ENCODE data around the gene TUBB2B. TPM values are rescaled to one million over a fixed set of nuclear protein-coding genes. Genes with fewer than 3 reads are reported as not detected.

The TUBB2B gene
- total and polyA plus RNA-seq, 2 experiments from 2014 or later: 355 to 794 TPM

- no peaks in the 10 kb centered on the region for H3K27me3 ChIP-seq (ENCODE audit: insufficient read depth)
- Mint-ChIP-seq H3K4me3 (no peak overlapping the region; the same call in 2 of the 3 replicates), H3K36me3 (ENCODE audit: low read depth) (no peaks in the 10 kb centered on the region), H3K27me3 (ENCODE audit: insufficient read depth, low read depth, poor library complexity) (peaks cover 6% of the 10 kb centered on the region), H3K9me3 (no peaks in the 10 kb centered on the region), H3K4me1 (peaks cover 34% of the 10 kb centered on the region), H3K27ac (no peak overlapping the region)
- H3K9me2 ChIP-seq (ENCODE audit: insufficient read depth): no peaks in the 10 kb centered on the region; the same call in 1 of the 2 replicates
- H3K79me2 ChIP-seq (replicated peaks; ENCODE audit: insufficient read depth): no peaks in the 10 kb centered on the region
- H3K4me1 ChIP-seq (ENCODE audit: insufficient read depth): peaks cover 12% of the 10 kb centered on the region
- TF ChIP-seq CTCF (conservative IDR thresholded peaks at IDR 0.05; ENCODE audit: low read depth in 2 of 2): peak; percentile 63 to 72
- TF ChIP-seq JUNB (IDR thresholded peaks at IDR 0.05; ENCODE audit: unreplicated experiment): no peak
- no peaks in the 10 kb centered on the region for H4K20me1 ChIP-seq (replicated peaks; ENCODE audit: insufficient read depth)
- H3K4me3 ChIP-seq: no peak overlapping the region
- DNase-seq (ENCODE audit: low spot score) (peak; percentile 53), ATAC-seq (no peak)
- H2AFZ ChIP-seq: no peak overlapping the region
- H3K36me3 ChIP-seq (ENCODE audit: insufficient read depth): no peaks in the 10 kb centered on the region
- peaks cover 7% of the 10 kb centered on the region for H3F3A ChIP-seq (replicated peaks; ENCODE audit: low read depth)
- H3K27ac ChIP-seq (ENCODE audit: low read depth): no peak overlapping the region
- H3K4me2 ChIP-seq: no peak overlapping the region
Observed at GRCh38 chr6:3206339-3207015, 21.0 kb downstream of the TUBB2B start.

GRCh38 chr6:3205913-3206312 lies 21.5 kb downstream of the TUBB2B start:
- Mint-ChIP-seq H3K4me1 (peaks cover 34% of the 10 kb centered on the region), H3K9me3 (no peaks in the 10 kb centered on the region), H3K27ac (no peak overlapping the region), H3K27me3 (ENCODE audit: insufficient read depth, low read depth, poor library complexity) (peaks cover 5% of the 10 kb centered on the region), H3K36me3 (ENCODE audit: low read depth) (no peaks in the 10 kb centered on the region), H3K4me3 (no peak overlapping the region; the same call in 2 of the 3 replicates)
- DNase-seq (ENCODE audit: low spot score): no peak
- Histone ChIP-seq H3K79me2 (replicated peaks; ENCODE audit: insufficient read depth) (no peaks in the 10 kb centered on the region), H3F3A (replicated peaks; ENCODE audit: low read depth) (peaks cover 7% of the 10 kb centered on the region), H3K36me3 (ENCODE audit: insufficient read depth) (no peaks in the 10 kb centered on the region), H4K20me1 (replicated peaks; ENCODE audit: insufficient read depth) (no peaks in the 10 kb centered on the region), H3K4me1 (ENCODE audit: insufficient read depth) (peaks cover 12% of the 10 kb centered on the region), H3K27ac (ENCODE audit: low read depth) (no peak overlapping the region), H3K27me3 (ENCODE audit: insufficient read depth) (no peaks in the 10 kb centered on the region), H3K4me2 (no peak overlapping the region), H3K4me3 (no peak overlapping the region), H2AFZ (no peak overlapping the region), H3K9me2 (ENCODE audit: insufficient read depth) (no peaks in the 10 kb centered on the region; the same call in 1 of the 2 replicates)
- ATAC-seq: no peak
- no peak for TF ChIP-seq JUNB (IDR thresholded peaks at IDR 0.05; ENCODE audit: unreplicated experiment)
- TF ChIP-seq ZNF331 (CRISPR knock-in tag; IDR thresholded peaks at IDR 0.05; ENCODE audit: low read depth): no peak
- TF ChIP-seq STAT1 (IDR thresholded peaks at IDR 0.05; ENCODE audit: unreplicated experiment): no peak
- TF ChIP-seq EZH2 (IDR thresholded peaks at IDR 0.05; ENCODE audit: low read depth, unreplicated experiment): no peak
- TF ChIP-seq EZH2phosphoT487 (IDR thresholded peaks at IDR 0.05; ENCODE audit: unreplicated experiment): no peak
- no peak for TF ChIP-seq ZNF462 (CRISPR knock-in tag; IDR thresholded peaks at IDR 0.05)
- no peak for TF ChIP-seq CTCF (conservative IDR thresholded peaks at IDR 0.05; ENCODE audit: low read depth in 2 of 2)
